ENCODE data around the gene SP6.

GRCh38 chr17:47821031-47821423 lies 29.9 kb downstream of the SP6 start:
- TF ChIP-seq CTCF (IDR thresholded peaks at IDR 0.05; ENCODE audit: insufficient read depth, low read length) (no peak), POLR2AphosphoS5 (IDR thresholded peaks at IDR 0.05; ENCODE audit: low read depth) (no peak), GABPA (IDR thresholded peaks at IDR 0.05; ENCODE audit: low read depth) (no peak), SPI1 (IDR thresholded peaks at IDR 0.05; ENCODE audit: borderline replicate concordance, low read depth) (no peak)
- TF ChIP-seq, protein P1, sequence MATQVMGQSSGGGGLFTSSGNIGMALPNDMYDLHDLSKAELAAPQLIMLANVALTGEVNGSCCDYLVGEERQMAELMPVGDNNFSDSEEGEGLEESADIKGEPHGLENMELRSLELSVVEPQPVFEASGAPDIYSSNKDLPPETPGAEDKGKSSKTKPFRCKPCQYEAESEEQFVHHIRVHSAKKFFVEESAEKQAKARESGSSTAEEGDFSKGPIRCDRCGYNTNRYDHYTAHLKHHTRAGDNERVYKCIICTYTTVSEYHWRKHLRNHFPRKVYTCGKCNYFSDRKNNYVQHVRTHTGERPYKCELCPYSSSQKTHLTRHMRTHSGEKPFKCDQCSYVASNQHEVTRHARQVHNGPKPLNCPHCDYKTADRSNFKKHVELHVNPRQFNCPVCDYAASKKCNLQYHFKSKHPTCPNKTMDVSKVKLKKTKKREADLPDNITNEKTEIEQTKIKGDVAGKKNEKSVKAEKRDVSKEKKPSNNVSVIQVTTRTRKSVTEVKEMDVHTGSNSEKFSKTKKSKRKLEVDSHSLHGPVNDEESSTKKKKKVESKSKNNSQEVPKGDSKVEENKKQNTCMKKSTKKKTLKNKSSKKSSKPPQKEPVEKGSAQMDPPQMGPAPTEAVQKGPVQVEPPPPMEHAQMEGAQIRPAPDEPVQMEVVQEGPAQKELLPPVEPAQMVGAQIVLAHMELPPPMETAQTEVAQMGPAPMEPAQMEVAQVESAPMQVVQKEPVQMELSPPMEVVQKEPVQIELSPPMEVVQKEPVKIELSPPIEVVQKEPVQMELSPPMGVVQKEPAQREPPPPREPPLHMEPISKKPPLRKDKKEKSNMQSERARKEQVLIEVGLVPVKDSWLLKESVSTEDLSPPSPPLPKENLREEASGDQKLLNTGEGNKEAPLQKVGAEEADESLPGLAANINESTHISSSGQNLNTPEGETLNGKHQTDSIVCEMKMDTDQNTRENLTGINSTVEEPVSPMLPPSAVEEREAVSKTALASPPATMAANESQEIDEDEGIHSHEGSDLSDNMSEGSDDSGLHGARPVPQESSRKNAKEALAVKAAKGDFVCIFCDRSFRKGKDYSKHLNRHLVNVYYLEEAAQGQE (IDR thresholded peaks at IDR 0.05; ENCODE audit: insufficient replicate concordance, low read depth) = no peak
